ENCODE data around the gene PARM1. TPM values are rescaled to one million over a fixed set of nuclear protein-coding genes. Genes with fewer than 3 reads are reported as not detected.

The PARM1 gene
- total RNA-seq, 1 donor from 2014 or later, result 90.7 TPM

GRCh38 chr4:75053352-75053751, 120.4 kb downstream of the PARM1 start:
- no peak for TF ChIP-seq CTCF (IDR thresholded peaks at IDR 0.05; ENCODE audit: borderline replicate concordance)
- intact Hi-C loops (cut with micrococcal nuclease), result no loop called here
- no peaks in the 10 kb centered on the region for H3K9me3 ChIP-seq (replicated peaks)

GRCh38 chr4:75054078-75054477, 121.2 kb downstream of the PARM1 start:
- intact Hi-C loops (cut with micrococcal nuclease), result no loop called here
- DNase-seq, result no peak

More at GRCh38 chr4:75053352-75053751, 120.4 kb downstream of the PARM1 start:
- H3K36me3 ChIP-seq, result no peaks in the 10 kb centered on the region
- H3K4me1 ChIP-seq, result peaks cover 28% of the 10 kb centered on the region
- H3K4me3 ChIP-seq, result no peak overlapping the region
- H3K27ac ChIP-seq (replicated peaks), result no peak overlapping the region
- no peak for DNase-seq
- H3K27me3 ChIP-seq (ENCODE audit: low read depth), result no peaks in the 10 kb centered on the region

DNA sequence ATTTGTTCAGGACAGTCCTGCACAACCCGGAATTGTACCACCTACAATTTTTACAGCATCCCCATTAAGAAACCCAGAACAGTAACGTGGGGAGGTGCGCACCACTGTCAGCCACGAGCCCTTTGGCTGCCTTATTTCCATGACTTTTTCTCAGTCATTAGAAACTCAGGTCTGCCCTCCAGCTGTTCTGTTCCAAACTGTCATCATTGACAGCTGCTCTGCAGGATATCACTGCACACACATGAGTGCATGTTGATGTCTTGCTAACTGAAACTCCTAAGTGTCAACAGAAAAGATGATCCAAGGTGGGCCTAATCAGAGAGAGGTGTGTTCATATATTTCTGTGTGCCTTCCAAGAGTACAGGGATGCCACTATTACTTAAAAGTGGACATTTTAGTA, 123.4 kb downstream of the PARM1 start:
- no peaks in the 10 kb centered on the region for H3K36me3 ChIP-seq
- H3K9me3 ChIP-seq (replicated peaks), result no peaks in the 10 kb centered on the region
- intact Hi-C loops (cut with micrococcal nuclease), result no loop called here
- no peak overlapping the region for H3K4me3 ChIP-seq
- peak; percentile 35 for TF ChIP-seq CTCF (IDR thresholded peaks at IDR 0.05; ENCODE audit: borderline replicate concordance)
- H3K27me3 ChIP-seq (ENCODE audit: low read depth), result no peaks in the 10 kb centered on the region
- no peak overlapping the region for H3K27ac ChIP-seq (replicated peaks)
- no peak for DNase-seq
- H3K4me1 ChIP-seq, result peaks cover 27% of the 10 kb centered on the region

More at GRCh38 chr4:75054078-75054477, 121.2 kb downstream of the PARM1 start:
- Histone ChIP-seq H3K4me1 (peaks cover 28% of the 10 kb centered on the region), H3K27me3 (ENCODE audit: low read depth) (no peaks in the 10 kb centered on the region), H3K9me3 (replicated peaks) (no peaks in the 10 kb centered on the region), H3K27ac (replicated peaks) (no peak overlapping the region), H3K36me3 (no peaks in the 10 kb centered on the region), H3K4me3 (no peak overlapping the region)
- TF ChIP-seq CTCF (IDR thresholded peaks at IDR 0.05; ENCODE audit: borderline replicate concordance), result no peak

- Histone ChIP-seq H3K4me1 (peaks cover 18% of the 10 kb centered on the region), H3K27me3 (ENCODE audit: low read depth) (no peaks in the 10 kb centered on the region), H3K27ac (replicated peaks) (no peak overlapping the region), H3K36me3 (no peaks in the 10 kb centered on the region), H3K9me3 (replicated peaks) (no peaks in the 10 kb centered on the region), H3K4me3 (no peak overlapping the region)
- no peak for DNase-seq
- intact Hi-C loops (cut with micrococcal nuclease), result no loop called here
- TF ChIP-seq CTCF (IDR thresholded peaks at IDR 0.05; ENCODE audit: borderline replicate concordance), result no peak
Measured at GRCh38 chr4:75057369-75057768, 124.5 kb downstream of the PARM1 start.

DNA sequence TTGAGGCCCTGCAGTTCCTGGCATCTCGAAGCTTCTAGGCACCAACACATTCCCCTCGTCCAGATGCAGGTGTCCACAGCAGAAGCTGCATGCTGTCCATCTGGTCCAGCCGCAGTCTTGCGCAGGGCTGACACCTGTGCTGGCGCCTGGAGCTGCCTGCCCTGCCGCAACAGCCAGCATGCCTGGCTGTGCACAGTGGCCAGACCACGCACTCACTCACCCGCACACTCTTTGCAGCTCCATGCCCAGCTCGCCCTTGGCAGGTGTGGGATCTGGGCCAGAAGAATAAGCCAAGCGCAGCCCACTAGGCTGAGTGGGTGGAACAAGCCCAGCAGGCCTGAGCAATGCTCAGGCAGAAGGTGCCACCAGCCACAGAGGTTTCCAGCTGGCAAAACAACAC, 125.6 kb downstream of the PARM1 start:
- DNase-seq, result no peak
- Histone ChIP-seq H3K36me3 (no peaks in the 10 kb centered on the region), H3K4me3 (no peak overlapping the region), H3K27me3 (ENCODE audit: low read depth) (no peaks in the 10 kb centered on the region), H3K4me1 (peaks cover 6% of the 10 kb centered on the region), H3K27ac (replicated peaks) (no peak overlapping the region), H3K9me3 (replicated peaks) (no peaks in the 10 kb centered on the region)
- no peak for TF ChIP-seq CTCF (IDR thresholded peaks at IDR 0.05; ENCODE audit: borderline replicate concordance)
- intact Hi-C loops (cut with micrococcal nuclease), result no loop called here

DNA sequence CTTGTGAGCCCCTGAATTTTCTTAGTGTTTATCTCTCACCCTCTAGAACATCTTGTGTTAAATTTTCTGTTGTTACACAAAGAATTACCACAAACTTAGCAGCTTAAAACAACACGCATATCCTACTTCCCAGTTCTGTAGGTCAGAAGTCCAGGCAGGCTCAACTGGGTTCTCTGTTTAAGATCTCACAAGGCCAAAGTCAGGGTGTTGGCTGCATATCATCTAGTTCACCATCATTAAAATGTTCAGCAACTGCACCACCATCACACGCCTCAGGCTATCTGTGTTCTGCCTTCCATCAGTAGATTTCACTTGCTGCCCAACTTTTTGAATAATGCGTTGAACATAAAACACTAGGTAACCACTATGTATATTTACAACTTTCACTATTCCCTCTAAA, 130.5 kb downstream of the PARM1 start:
- Histone ChIP-seq H3K9me3 (replicated peaks) (no peaks in the 10 kb centered on the region), H3K4me3 (no peak overlapping the region), H3K36me3 (no peaks in the 10 kb centered on the region), H3K27me3 (ENCODE audit: low read depth) (no peaks in the 10 kb centered on the region), H3K4me1 (no peaks in the 10 kb centered on the region), H3K27ac (replicated peaks) (no peak overlapping the region)
- no peak for TF ChIP-seq CTCF (IDR thresholded peaks at IDR 0.05; ENCODE audit: borderline replicate concordance)
- intact Hi-C loops (cut with micrococcal nuclease), result no loop called here
- no peak for DNase-seq

All from left ventricle myocardium inferior (tissue), 1 donor.